ENCODE data around the gene GRK1. TPM values are rescaled to one million over a fixed set of nuclear protein-coding genes. Genes with fewer than 3 reads are reported as not detected.

The GRK1 gene
- total and polyA plus RNA-seq, 2 experiments from 2014 or later = 0.17 TPM; not detected in 1

- no peak for DNase-seq (ENCODE audit: low spot score)
Observed at GRCh38 chr13:113762538-113762937, 95.5 kb downstream of the GRK1 start.

DNA sequence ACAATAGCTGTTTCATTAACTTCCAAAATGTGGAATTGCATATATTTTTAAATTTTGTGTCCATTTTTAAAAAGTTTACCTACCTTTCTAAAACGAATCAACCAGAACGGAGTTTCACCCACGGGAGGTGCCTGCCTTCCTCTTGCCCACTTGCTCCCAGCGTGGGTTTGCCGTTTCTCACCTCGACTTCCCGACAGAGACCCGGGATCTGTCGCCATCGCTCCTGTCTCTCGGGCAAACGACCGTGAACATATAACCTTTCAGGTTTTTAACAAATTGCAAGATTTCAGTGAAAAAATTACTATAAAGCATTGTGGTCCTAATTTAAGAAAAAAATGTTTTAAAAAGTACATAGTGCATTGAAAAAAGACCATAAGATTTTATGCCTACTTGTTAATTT lies 96.2 kb downstream of the GRK1 start:
- H2AFZ ChIP-seq = no peak overlapping the region
- no peaks in the 10 kb centered on the region for H3K79me2 ChIP-seq
- no peaks in the 10 kb centered on the region for H4K20me1 ChIP-seq (ENCODE audit: insufficient read depth, poor library complexity, severe bottlenecking)
- DNase-seq (ENCODE audit: low spot score) = no peak
- H3K36me3 ChIP-seq (replicated peaks; ENCODE audit: insufficient read depth, low read depth) = no peaks in the 10 kb centered on the region
- no peak overlapping the region for H3K4me3 ChIP-seq
- H3K4me1 ChIP-seq (ENCODE audit: insufficient read depth) = peaks cover 5% of the 10 kb centered on the region
- H3K9me2 ChIP-seq (replicated peaks; ENCODE audit: insufficient read depth) = no peaks in the 10 kb centered on the region
- TF ChIP-seq EZH2phosphoT487 (IDR thresholded peaks at IDR 0.05; ENCODE audit: low read depth, severe bottlenecking, unreplicated experiment) (no peak), CTCF (IDR thresholded peaks at IDR 0.05; ENCODE audit: poor library complexity) (no peak), EZH2 (IDR thresholded peaks at IDR 0.05; ENCODE audit: borderline replicate concordance) (no peak)
- H3K4me2 ChIP-seq = no peak overlapping the region
- H3K9me3 ChIP-seq (ENCODE audit: low read depth) = no peaks in the 10 kb centered on the region
- 84% methylated on average over 13 of the region's 13 CpGs for WGBS (ENCODE audit: low lambda C conversion rate, missing lambda C conversion rate)
- peaks cover 35% of the 10 kb centered on the region for H3K27me3 ChIP-seq
- no peak overlapping the region for H3K27ac ChIP-seq

More at GRCh38 chr13:113762538-113762937, 95.5 kb downstream of the GRK1 start:
- no peak overlapping the region for H3K4me2 ChIP-seq
- TF ChIP-seq EZH2phosphoT487 (IDR thresholded peaks at IDR 0.05; ENCODE audit: low read depth, severe bottlenecking, unreplicated experiment) (no peak), EZH2 (IDR thresholded peaks at IDR 0.05; ENCODE audit: borderline replicate concordance) (no peak), CTCF (IDR thresholded peaks at IDR 0.05; ENCODE audit: poor library complexity) (no peak)
- H3K79me2 ChIP-seq = no peaks in the 10 kb centered on the region
- no peak overlapping the region for H3K27ac ChIP-seq
- no peaks in the 10 kb centered on the region for H3K9me3 ChIP-seq (ENCODE audit: low read depth)
- no peaks in the 10 kb centered on the region for H4K20me1 ChIP-seq (ENCODE audit: insufficient read depth, poor library complexity, severe bottlenecking)
- H3K4me3 ChIP-seq = no peak overlapping the region
- H2AFZ ChIP-seq = no peak overlapping the region
- peaks cover 6% of the 10 kb centered on the region for H3K4me1 ChIP-seq (ENCODE audit: insufficient read depth)
- WGBS (ENCODE audit: low lambda C conversion rate, missing lambda C conversion rate) = 73% methylated on average over 11 of the region's 11 CpGs
- peaks cover 39% of the 10 kb centered on the region for H3K27me3 ChIP-seq
- H3K36me3 ChIP-seq (replicated peaks; ENCODE audit: insufficient read depth, low read depth) = no peaks in the 10 kb centered on the region
- no peaks in the 10 kb centered on the region for H3K9me2 ChIP-seq (replicated peaks; ENCODE audit: insufficient read depth)

DNA sequence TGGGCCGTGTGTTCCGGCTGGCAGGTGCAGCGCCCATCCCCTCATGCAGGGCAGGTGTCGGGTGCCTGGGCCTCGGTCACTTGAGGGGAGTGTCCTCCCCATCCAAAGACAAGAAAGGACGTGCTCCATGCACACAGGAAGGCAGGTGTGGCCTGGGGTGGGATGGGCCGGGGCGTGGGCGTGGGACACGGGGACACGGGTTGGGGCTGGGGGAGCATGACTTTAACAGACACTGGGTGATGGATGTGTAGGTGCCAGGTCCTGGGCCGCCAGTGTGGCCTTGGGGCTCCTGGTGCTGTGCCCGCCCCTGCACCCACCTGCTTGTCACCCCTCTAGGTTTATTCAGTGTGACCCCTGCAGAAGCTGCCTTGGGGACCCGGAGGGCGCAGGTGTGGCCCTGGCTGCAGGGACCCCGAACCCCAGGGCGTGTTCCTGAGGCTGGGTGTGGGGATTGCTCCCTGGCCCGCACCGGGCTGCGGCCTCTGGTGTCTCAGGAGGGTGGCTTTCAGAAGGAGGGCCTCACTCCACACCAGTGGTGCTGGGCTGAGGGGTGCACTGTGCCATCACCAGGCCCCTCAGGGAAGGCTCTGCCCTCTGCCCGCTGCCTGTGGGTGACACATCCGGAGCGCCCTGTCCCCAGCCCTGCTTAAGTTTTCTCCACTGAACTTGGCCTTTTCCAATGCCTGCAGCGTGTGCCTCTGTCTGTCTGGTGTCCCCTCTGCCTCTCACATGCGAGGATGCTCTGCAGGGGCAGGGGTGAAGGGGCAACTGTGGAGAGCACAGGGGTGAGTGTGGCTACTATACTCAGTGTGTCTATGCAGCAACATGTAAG lies 97.2 kb downstream of the GRK1 start:
- WGBS (ENCODE audit: low lambda C conversion rate, missing lambda C conversion rate) = 88% methylated on average over 19 of the region's 25 CpGs
- Histone ChIP-seq H3K4me2 (no peak overlapping the region), H3K4me1 (ENCODE audit: insufficient read depth) (no peaks in the 10 kb centered on the region), H3K9me2 (replicated peaks; ENCODE audit: insufficient read depth) (no peaks in the 10 kb centered on the region), H3K36me3 (replicated peaks; ENCODE audit: insufficient read depth, low read depth) (no peaks in the 10 kb centered on the region), H3K27ac (no peak overlapping the region), H4K20me1 (ENCODE audit: insufficient read depth, poor library complexity, severe bottlenecking) (no peaks in the 10 kb centered on the region), H3K79me2 (no peaks in the 10 kb centered on the region), H3K27me3 (peaks cover 35% of the 10 kb centered on the region), H2AFZ (no peak overlapping the region), H3K9me3 (ENCODE audit: low read depth) (no peaks in the 10 kb centered on the region), H3K4me3 (no peak overlapping the region)
- TF ChIP-seq EZH2 (IDR thresholded peaks at IDR 0.05; ENCODE audit: borderline replicate concordance) (no peak), EZH2phosphoT487 (IDR thresholded peaks at IDR 0.05; ENCODE audit: low read depth, severe bottlenecking, unreplicated experiment) (no peak)
- no peak for DNase-seq (ENCODE audit: low spot score)

GRCh38 chr13:113764793-113765563 lies 98.0 kb downstream of the GRK1 start:
- Histone ChIP-seq H3K4me1 (ENCODE audit: insufficient read depth) (no peaks in the 10 kb centered on the region), H3K4me2 (no peak overlapping the region), H3K27me3 (peaks cover 31% of the 10 kb centered on the region), H3K36me3 (replicated peaks; ENCODE audit: insufficient read depth, low read depth) (no peaks in the 10 kb centered on the region), H4K20me1 (ENCODE audit: insufficient read depth, poor library complexity, severe bottlenecking) (no peaks in the 10 kb centered on the region), H3K9me2 (replicated peaks; ENCODE audit: insufficient read depth) (no peaks in the 10 kb centered on the region), H3K9me3 (ENCODE audit: low read depth) (no peaks in the 10 kb centered on the region), H3K27ac (no peak overlapping the region), H3K4me3 (no peak overlapping the region), H3K79me2 (no peaks in the 10 kb centered on the region), H2AFZ (no peak overlapping the region)
- no peak for DNase-seq (ENCODE audit: low spot score)
- no peak for TF ChIP-seq EZH2phosphoT487 (IDR thresholded peaks at IDR 0.05; ENCODE audit: low read depth, severe bottlenecking, unreplicated experiment)
- no peak for TF ChIP-seq CTCF (IDR thresholded peaks at IDR 0.05; ENCODE audit: poor library complexity)
- no peak for TF ChIP-seq EZH2 (IDR thresholded peaks at IDR 0.05; ENCODE audit: borderline replicate concordance)
- 91% methylated on average over 19 of the region's 19 CpGs for WGBS (ENCODE audit: low lambda C conversion rate, missing lambda C conversion rate)

Data from hepatocyte (in vitro differentiated cells).